NCI-H82 (cell line): Measurements from ENCODE around the gene GTPBP4.
"Not testable (repeated sequence)": the region's sequence is repeated elsewhere in the genome, so short reads cannot be mapped to it uniquely, and the experiment has no call there.

Experiments used
- DNase-seq: peaks from one replicate; lab custom pipeline; 2025; lab: John Stamatoyannopoulos, UW

GTPBP4 gene

GRCh38 chr10:988667-989545, 672 bp downstream of the GTPBP4 start:
- peak; percentile 58 for DNase-seq

DNA sequence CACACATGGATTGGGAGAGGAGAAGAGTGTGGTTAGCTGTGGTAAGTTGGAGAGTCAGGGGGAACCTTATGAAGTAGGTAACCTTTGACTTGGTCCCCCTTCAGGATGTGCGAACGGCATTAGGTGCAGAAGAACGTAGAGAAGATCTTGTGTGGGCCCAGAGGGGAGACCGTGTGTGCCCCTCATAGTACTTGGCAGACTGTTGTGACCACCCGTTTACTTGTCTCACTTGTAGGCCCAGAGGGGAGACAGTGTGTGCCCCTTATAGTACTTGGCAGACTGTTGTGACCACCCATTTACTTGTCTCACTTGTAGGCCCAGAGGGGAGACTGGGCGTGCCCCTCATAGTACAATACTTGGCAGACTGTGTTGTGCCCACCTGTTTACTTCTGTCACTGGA, 2.6 kb downstream of the GTPBP4 start:
- DNase-seq, result no peak

DNA sequence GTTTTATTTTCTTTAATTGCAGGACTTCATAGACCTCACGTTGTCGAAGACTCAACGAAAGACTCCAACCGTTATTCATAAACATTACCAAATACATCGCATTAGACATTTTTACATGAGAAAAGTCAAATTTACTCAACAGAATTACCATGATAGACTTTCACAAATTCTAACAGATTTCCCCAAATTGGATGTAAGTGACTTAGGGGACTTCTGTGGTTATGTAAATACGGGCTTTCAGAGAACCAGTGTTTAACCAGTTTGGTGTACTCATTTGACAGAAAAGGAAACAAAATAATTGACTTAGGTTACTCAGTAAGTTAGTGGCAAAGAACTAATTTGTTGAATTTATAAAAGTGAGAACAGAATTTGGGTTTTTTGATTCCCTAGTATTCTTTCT, 4.2 kb downstream of the GTPBP4 start:
- no peak for DNase-seq

GRCh38 chr10:992871-993270, 4.6 kb downstream of the GTPBP4 start:
- DNase-seq, result no peak

- no peak for DNase-seq
Observed at GRCh38 chr10:994836-995558, 6.8 kb downstream of the GTPBP4 start.

GRCh38 chr10:995559-995926, 7.3 kb downstream of the GTPBP4 start:
- no peak for DNase-seq

- no peak for DNase-seq
Observed at GRCh38 chr10:996031-996430, 7.8 kb downstream of the GTPBP4 start.

DNA sequence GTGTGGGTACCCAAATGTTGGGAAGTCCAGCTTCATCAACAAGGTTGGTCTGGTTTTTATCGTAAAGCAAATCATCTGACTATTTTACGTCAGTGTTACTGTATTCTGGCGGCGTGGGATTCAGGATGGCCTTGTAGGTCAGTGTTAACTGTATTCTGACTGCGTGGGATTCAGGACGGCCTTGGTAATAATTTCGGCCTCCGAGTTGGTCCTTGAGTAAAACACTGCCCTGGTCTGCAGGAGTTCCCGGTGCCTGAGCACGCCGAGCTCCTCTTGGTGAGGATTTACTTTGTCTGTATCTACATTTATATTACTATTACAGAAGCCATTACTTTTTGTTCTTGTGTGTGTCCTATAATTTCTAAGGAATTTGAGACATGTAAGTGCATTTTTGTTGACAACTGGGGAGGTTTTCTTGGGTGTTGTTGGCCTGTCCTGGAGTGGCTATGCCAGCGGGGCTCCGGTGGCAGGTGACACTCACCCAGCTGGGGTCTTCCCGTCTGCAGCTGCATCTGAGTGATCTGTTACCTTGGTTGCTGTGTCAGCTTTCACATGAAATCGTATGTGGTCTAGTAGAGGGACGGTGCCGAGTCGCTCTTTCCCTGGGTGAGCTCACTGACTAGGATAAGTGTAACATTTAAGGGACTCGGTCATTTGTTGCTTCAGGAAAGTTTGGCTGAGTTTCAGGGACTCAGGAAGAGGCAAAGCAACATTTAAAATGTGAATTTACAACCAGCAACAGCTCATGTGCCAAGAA, 9.2 kb downstream of the GTPBP4 start:
- no peak for DNase-seq

GRCh38 chr10:1002425-1003006, 14.3 kb downstream of the GTPBP4 start:
- DNase-seq, result no peak

DNA sequence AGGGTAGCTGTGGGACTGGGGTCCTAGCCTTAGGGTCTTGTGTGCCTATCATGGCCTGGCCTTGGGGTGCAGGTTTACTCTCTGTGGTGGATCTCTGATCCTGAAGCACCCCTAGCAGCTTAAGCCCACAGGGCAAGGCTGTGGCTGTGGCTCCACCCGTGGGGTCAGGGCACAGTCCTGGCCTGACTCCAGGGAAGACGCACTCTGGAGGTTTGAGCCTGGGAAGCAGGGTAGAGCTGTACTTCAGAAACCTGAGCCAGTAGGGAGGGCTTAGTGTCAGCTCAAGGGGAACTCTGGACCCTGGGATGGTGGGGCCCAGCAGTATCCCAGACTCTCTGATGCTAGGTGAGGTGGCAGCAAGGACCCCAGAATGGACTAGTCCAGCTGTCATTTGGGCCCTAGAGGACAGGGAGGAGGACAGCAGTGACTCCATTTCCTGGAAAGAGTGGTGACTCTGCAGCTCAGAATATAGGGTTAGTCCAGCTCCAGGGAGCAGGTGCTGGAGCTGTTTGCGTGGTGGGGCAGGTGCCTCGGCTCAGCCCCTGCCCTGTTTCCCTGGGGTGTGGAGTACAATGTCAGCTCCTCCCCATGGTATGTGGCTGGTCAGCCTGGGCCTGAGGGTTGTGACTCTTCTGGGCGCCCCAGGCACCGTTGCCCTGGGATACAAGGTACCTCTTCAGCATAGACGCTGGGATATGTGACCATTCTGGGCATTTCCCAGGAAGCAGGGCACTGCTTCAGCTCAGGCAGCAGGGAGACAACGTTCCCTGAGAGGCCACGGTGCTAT, 15.8 kb downstream of the GTPBP4 start:
- DNase-seq, result no peak

DNA sequence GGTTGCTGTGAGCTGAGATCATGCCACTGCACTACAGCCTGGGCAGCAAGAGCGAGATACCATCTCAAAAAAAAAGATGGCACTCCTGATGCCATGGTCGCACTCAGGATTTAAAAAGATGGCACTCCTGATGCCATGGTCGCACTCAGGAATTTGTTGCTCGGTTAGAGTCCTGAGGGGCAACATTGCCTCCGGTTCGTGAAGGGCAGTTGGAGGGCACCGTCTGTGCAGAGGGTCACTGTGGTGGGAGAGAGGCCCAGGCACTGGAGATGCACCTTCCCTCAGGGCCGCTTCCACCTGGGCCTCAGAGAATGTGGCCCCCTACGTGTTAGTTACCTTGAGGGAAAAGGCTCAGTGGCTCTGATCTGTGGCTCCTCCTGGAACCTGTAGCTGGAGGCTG, 18.3 kb downstream of the GTPBP4 start:
- no peak for DNase-seq

DNA sequence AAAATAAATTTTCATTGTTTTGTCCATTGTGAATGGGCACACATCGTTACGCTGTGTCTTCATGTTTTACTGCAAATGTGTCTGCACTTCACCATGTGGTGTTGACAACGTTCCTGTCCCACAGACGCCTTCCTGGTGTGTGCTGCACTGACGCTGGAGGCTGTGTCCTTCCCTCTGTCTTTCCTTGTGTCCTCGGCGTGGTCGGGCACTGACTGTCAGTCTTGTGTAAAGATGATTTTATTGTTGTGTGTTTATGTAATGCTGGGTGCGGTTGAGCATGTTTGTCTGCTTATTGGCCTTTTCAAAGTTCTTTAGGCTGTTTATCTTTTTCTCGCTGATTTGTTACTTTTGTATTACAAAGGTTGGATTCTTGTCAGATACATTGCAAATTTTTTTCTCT, 19.3 kb downstream of the GTPBP4 start:
- no peak for DNase-seq

GRCh38 chr10:1009071-1009494, 20.8 kb downstream of the GTPBP4 start:
- DNase-seq, result no peak

DNA sequence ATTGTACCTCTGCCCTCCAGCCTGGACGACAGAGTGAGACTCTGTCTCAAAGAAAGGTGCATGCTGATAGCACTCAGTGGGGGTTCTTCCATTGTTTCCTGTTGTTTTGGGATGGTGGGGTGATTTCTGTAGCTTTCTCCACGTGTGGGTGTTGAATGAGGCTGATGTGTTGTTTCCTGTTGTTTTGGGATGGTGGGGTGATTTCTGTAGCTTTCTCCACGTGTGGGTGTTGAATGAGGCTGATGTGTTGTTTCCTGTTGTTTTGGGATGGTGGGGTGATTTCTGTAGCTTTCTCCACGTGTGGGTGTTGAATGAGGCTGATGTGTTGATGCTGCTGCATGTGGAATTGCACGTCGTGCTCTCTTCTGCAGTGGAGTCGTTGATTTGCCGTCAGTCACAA, 21.7 kb downstream of the GTPBP4 start:
- DNase-seq, result not testable (repeated sequence)

DNA sequence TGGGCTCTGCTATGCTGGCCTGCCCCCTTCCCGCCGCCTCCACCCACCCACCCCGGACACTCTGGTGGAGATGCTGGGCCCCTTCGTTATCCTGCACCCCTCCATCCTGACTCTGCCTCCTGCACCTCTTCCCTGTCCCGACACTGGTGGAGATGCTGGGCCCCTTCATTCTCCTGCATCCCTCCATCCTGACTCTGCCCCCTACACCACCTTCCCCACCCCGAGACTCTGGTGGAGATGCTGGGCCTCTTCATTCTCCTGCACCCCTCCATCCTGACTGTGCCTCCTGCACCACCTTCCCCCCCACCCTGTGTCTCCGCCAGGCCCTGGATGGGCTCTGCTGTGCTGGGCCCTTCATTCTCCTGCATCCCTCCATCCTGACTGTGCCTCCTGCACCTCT, 22.5 kb downstream of the GTPBP4 start:
- DNase-seq, result no peak

DNA sequence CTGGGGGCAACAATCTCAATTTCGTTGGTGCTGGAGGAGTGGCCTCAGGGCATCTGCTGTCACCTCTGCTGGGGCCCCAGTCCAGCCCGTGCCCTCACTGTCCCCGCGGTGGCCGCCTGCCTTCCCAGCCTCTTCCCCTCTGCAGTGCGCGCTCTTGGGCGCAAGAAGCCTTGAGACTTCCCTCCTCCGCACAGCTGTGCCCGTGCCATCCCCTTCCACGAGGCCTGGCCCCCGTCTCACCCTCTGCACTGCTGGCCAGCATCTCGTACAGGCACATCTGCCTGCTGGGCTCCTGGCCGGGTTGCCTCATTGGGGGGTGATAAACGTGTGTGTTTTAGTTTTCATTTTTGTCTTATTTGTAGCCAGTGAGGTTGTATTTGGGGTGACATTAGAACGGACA, 23.5 kb downstream of the GTPBP4 start:
- no peak for DNase-seq

DNA sequence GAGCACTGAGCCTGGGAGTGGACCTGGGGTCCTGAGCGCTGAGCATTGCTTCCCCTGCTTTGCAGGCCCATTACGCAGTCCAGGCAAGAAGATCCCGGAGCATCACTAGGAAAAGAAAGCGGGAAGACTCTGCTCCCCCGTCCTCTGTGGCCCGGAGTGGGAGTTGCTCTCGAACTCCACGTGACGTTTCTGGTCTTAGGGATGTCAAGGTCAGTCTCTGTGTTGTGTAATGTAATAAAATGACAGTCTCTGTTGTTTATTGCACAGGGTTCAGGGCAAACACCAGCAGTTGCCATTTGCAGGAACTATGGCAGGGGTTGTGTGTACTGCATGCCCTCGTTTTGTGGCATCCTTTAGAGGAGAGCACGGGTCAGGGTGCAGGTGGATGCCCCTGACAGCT, 27.5 kb downstream of the GTPBP4 start:
- no peak for DNase-seq

- DNase-seq, result no peak
Observed at GRCh38 chr10:1019362-1019761, 31.1 kb downstream of the GTPBP4 start.

DNA sequence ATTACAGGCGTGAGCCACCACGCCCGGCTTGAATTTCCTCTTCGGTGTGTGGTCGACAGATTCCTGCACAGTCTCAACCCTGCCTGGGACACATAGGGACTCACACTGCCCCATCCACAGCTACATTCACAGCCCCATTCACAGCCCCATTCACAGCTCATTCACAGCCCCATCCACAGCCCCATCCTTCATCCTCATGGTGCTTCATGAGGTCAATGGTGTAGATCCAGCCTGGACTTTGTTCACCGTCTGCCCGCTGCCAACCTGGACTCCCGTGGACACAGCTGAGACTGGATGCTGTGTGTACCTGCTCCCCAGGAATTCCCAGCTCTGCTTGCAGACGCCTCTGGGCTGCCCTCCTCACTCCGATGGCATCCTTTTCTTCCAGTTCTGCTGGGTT, 32.2 kb downstream of the GTPBP4 start:
- no peak for DNase-seq

DNA sequence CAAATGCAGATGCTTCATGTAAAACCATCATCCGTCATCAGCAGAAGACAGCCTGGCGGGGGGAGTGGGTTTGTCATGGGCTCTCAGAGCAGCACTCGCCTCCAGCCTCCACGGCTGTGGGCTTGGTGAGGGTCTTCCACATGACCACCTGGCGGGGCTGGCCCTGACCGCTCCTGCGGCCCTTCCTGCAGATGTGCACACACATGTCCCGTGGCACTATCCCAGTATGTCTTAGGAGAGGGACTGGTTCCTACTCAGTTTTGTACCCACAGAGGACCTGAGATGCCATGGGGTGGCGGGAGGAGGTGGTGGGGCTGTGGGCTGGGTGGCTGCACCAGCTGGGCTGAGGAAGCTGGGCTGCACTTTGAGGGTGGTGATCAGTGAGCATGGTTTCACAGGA, 32.7 kb downstream of the GTPBP4 start:
- DNase-seq, result no peak

GRCh38 chr10:1022413-1022812, 34.2 kb downstream of the GTPBP4 start:
- DNase-seq, result peak; percentile 14

DNA sequence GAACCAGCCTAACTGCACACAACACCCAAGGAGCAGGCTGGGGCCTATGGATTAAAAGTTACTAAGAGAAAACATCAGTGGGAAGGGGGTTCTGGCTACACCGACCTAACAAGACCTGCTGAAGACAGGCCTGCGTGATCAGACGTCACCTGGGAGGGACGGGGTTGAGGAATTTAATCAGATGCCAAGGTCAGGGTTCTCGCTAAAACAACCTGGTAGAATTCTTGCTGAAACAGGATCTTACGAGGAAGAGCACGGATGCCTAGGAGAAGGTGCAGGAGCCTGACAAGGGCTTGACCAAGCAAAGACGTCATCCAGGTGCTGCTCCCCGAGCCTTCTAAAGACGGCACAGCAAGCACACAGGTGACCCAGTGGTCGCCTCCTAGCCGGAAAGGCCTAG, 35.9 kb downstream of the GTPBP4 start:
- DNase-seq, result no peak
